H9 (cell line): ENCODE results near the gene RCC1. TPM values are rescaled to one million over a fixed set of nuclear protein-coding genes. Genes with fewer than 3 reads are reported as not detected.

ENCODE experiments used
- DNase-seq: peaks from one replicate; pipeline ENCODE4 v3.0.0-alpha.2; 2017
- H2AFZ ChIP-seq: one replicate; pipeline ENCODE4 v1.6.1; 2013; ENCODE audit warnings: mild to moderate bottlenecking, low read length, control low read depth, moderate library complexity
- H2AK5ac ChIP-seq: 2 replicates; pipeline ENCODE4 v1.6.1; 2013; ENCODE audit warnings: low read length, control low read depth, mixed read lengths; ENCODE audit not compliant: insufficient read length
- H2BK120ac ChIP-seq: one replicate; pipeline ENCODE4 v1.6.1; 2013; ENCODE audit warnings: low read depth, mild to moderate bottlenecking, low read length, control low read depth, inconsistent platforms; ENCODE audit not compliant: poor library complexity, severe bottlenecking
- H2BK12ac ChIP-seq: 2 replicates; pipeline ENCODE4 v1.6.1; 2013; ENCODE audit warnings: low read length, control low read depth, mixed read lengths, low read depth; ENCODE audit not compliant: insufficient read length
- H2BK15ac ChIP-seq: 2 replicates; pipeline ENCODE4 v1.6.1; 2013; ENCODE audit warnings: low read depth, low read length, control low read depth
- H2BK20ac ChIP-seq: one replicate; pipeline ENCODE4 v1.6.1; 2013; ENCODE audit warnings: low read depth, mild to moderate bottlenecking, low read length, control low read depth, inconsistent platforms; ENCODE audit not compliant: poor library complexity, severe bottlenecking
- H2BK5ac ChIP-seq: 2 replicates; pipeline ENCODE4 v1.6.1; 2013; ENCODE audit warnings: low read length, control low read depth, mixed read lengths; ENCODE audit not compliant: insufficient read length
- H3K14ac ChIP-seq: 2 replicates; pipeline ENCODE4 v1.6.1; 2013; ENCODE audit warnings: low read length, control low read depth; ENCODE audit not compliant: insufficient read depth
- H3K18ac ChIP-seq: 2 replicates; pipeline ENCODE4 v1.6.1; 2013; ENCODE audit warnings: low read depth, mild to moderate bottlenecking, mixed read lengths, low read length, control low read depth; ENCODE audit not compliant: insufficient read length
- H3K23ac ChIP-seq: 2 replicates; pipeline ENCODE4 v1.6.1; 2013; ENCODE audit warnings: low read length, control low read depth, mixed read lengths, low read depth; ENCODE audit not compliant: insufficient read length
- H3K23me2 ChIP-seq: 2 replicates; pipeline ENCODE4 v1.6.1; 2013; ENCODE audit warnings: low read depth, mild to moderate bottlenecking, mixed read lengths, low read length, control low read depth; ENCODE audit not compliant: insufficient read length, poor library complexity, severe bottlenecking
- H3K27ac ChIP-seq: 2 replicates; pipeline ENCODE4 v1.5.1; 2013; ENCODE audit warnings: low read length, control low read depth, mixed read lengths, low read depth; ENCODE audit not compliant: insufficient read length
- H3K27me3 ChIP-seq: 2 replicates; pipeline ENCODE4 v1.6.1; 2013; ENCODE audit warnings: low read length, control low read depth, inconsistent platforms; ENCODE audit not compliant: insufficient read depth
- H3K4ac ChIP-seq: 2 replicates; pipeline ENCODE4 v1.6.1; 2013; ENCODE audit warnings: low read depth, mild to moderate bottlenecking, control low read depth, inconsistent platforms, low read length, moderate library complexity
- H3K4me1 ChIP-seq: 2 replicates; pipeline ENCODE4 v1.6.1; 2013; ENCODE audit warnings: low read length, control low read depth, inconsistent platforms; ENCODE audit not compliant: insufficient read depth
- H3K4me2 ChIP-seq: 2 replicates; pipeline ENCODE4 v1.6.1; 2013; ENCODE audit warnings: low read length, control low read depth, mixed read lengths; ENCODE audit not compliant: insufficient read length, insufficient read depth
- H3K56ac ChIP-seq: 2 replicates; pipeline ENCODE4 v1.6.1; 2013; ENCODE audit warnings: low read depth, mild to moderate bottlenecking, mixed read lengths, low read length, control low read depth; ENCODE audit not compliant: insufficient read length
- H3K79me1 ChIP-seq: 2 replicates; pipeline ENCODE4 v1.6.1; 2013; ENCODE audit warnings: low read depth, mild to moderate bottlenecking, moderate library complexity, low read length, control low read depth, inconsistent platforms; ENCODE audit not compliant: insufficient read depth, poor library complexity, severe bottlenecking
- H3K79me2 ChIP-seq: 2 replicates; pipeline ENCODE4 v1.6.1; 2013; ENCODE audit warnings: low read length, control low read depth, inconsistent platforms; ENCODE audit not compliant: insufficient read depth
- H3K9ac ChIP-seq: 2 replicates; pipeline ENCODE4 v1.6.1; 2013; ENCODE audit warnings: low read length, control low read depth, mixed read lengths; ENCODE audit not compliant: insufficient read length; ENCODE audit errors: extremely low read depth
- H3K9me3 ChIP-seq: one replicate; pipeline ENCODE4 v1.6.1; 2013; ENCODE audit warnings: low read depth, low read length, inconsistent platforms; ENCODE audit not compliant: control insufficient read depth
- H3T11ph ChIP-seq: one replicate; pipeline ENCODE4 v1.6.1; 2013; ENCODE audit warnings: mild to moderate bottlenecking, low read length, control low read depth, inconsistent platforms
- H4K20me1 ChIP-seq: one replicate; pipeline ENCODE4 v1.6.1; 2013; ENCODE audit not compliant: control insufficient read depth, insufficient read length, insufficient read depth
- H4K5ac ChIP-seq: 2 replicates; pipeline ENCODE4 v1.6.1; 2013; ENCODE audit warnings: low read depth, mild to moderate bottlenecking, mixed read lengths, low read length, control low read depth; ENCODE audit not compliant: insufficient read length
- H4K8ac ChIP-seq: replicated peaks from 2 replicates; pipeline ENCODE4 v1.6.1; 2013; ENCODE audit warnings: low read length, control low read depth, mixed read lengths, low read depth; ENCODE audit not compliant: insufficient read length
- H4K91ac ChIP-seq: 2 replicates; pipeline ENCODE4 v1.6.1; 2013; ENCODE audit warnings: low read depth, mild to moderate bottlenecking, moderate library complexity, mixed read lengths, low read length, control low read depth; ENCODE audit not compliant: insufficient read length
- H3K27ac Mint-ChIP-seq, 3 experiments: 2 replicates in 2 of 3; 3 replicates in 1 of 3; pipeline ENCODE4 v1.8.0; 2020 to 2021; ENCODE audit warnings: mixed read lengths in 3 of 3, mild to moderate bottlenecking in 1 of 3, moderate library complexity in 1 of 3
- H3K27me3 Mint-ChIP-seq: 2 replicates; pipeline ENCODE4 v1.8.0; 2021; ENCODE audit warnings: low read depth, mild to moderate bottlenecking, moderate library complexity, mixed read lengths
- H3K36me3 Mint-ChIP-seq, 3 experiments: 2 replicates in 2 of 3; 3 replicates in 1 of 3; pipeline ENCODE4 v1.8.0; 2020 to 2021; ENCODE audit warnings: low read depth in 3 of 3, mixed read lengths in 3 of 3; ENCODE audit not compliant: insufficient read depth in 1 of 3
- H3K4me1 Mint-ChIP-seq, 2 experiments: 2 replicates each; pipeline ENCODE4 v1.8.0; 2020; ENCODE audit warnings: mixed read lengths in 2 of 2
- H3K4me3 Mint-ChIP-seq, 2 experiments: 2 replicates in 1 of 2; 3 replicates in 1 of 2; pipeline ENCODE4 v1.8.0; 2020 to 2021; ENCODE audit warnings: mild to moderate bottlenecking in 2 of 2, mixed read lengths in 2 of 2, moderate library complexity in 1 of 2
- H3K9me3 Mint-ChIP-seq, 2 experiments: 2 replicates in 1 of 2; 3 replicates in 1 of 2; pipeline ENCODE4 v1.8.0; 2020; ENCODE audit warnings: mild to moderate bottlenecking in 2 of 2, mixed read lengths in 2 of 2, moderate library complexity in 1 of 2
- CTCF ChIP-seq: fragments of 200-600 bp; sonication (generic); conservative IDR thresholded peaks from 3 replicates; pipeline ENCODE4 v1.8.0; 2021; ENCODE audit warnings: antibody characterized with exemption, mild to moderate bottlenecking
- WGBS: extraction: QIAGEN DNeasy Blood & Tissue Kit; methylation state at CpG from one replicate; pipeline ENCODE4 v1.1.7; 2013; ENCODE audit warnings: missing lambda C conversion rate, low lambda C conversion rate, mixed read lengths; ENCODE audit not compliant: insufficient read length; ENCODE audit errors: extremely low coverage; 5-methylcytosine and 5-hydroxymethylcytosine counted together
- total RNA-seq: library from RNA; stranded (reverse); gene quantifications from 2 replicates; pipeline ENCODE4 v1.2.1, GENCODE V29; 2021

Gene RCC1
- total RNA-seq, 1 experiment from 2014 or later, result 93.6 TPM

DNA sequence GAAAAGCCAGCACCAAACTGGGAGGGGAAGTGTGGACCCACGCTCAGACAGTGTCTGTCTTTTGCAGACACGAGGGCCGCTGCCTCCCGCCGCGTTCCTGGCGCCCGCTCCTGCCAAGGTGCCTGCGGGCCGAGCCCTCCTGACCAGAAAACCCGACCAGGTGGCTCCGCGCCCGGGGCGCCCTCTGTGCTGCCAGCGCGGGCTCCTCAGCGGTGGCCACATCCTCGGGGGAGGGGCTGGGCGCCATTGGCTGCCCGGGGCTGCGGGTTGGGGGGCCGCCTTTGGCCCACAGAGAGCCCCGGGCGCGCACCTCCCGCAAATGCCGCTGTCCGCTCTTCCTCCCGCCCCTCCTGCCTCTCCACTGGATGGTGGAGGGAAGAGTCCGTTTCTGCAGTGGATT, 24.6 kb downstream of the RCC1 start:
- no peak overlapping the region for H3K56ac ChIP-seq
- H2BK12ac ChIP-seq, result no peak overlapping the region
- no peak for TF ChIP-seq CTCF
- H2AFZ ChIP-seq, result no peak overlapping the region
- no peak overlapping the region for H2BK15ac ChIP-seq
- H4K91ac ChIP-seq, result no peak overlapping the region
- no peaks in the 10 kb centered on the region for H3K4me1 ChIP-seq
- no peak overlapping the region for H3K4me2 ChIP-seq
- no peak overlapping the region for H3T11ph ChIP-seq
- peaks cover 6% of the 10 kb centered on the region for H3K79me1 ChIP-seq
- H3K4ac ChIP-seq, result no peak overlapping the region
- no peak overlapping the region for H3K4me3 Mint-ChIP-seq
- no peak overlapping the region for H3K23ac ChIP-seq
- DNase-seq, result no peak
- no peak overlapping the region for H3K9ac ChIP-seq
- no peaks in the 10 kb centered on the region for H4K20me1 ChIP-seq
- H3K9me3 ChIP-seq, result no peaks in the 10 kb centered on the region
- H2BK120ac ChIP-seq, result no peak overlapping the region
- H3K4me1 Mint-ChIP-seq, result no peaks in the 10 kb centered on the region
- no peak overlapping the region for H3K14ac ChIP-seq
- H3K27me3 ChIP-seq, result no peaks in the 10 kb centered on the region
- no peak overlapping the region for H3K18ac ChIP-seq
- no peaks in the 10 kb centered on the region for H3K9me3 Mint-ChIP-seq
- H3K27ac Mint-ChIP-seq, result no peak overlapping the region; a peak in 1 of 7 replicates
- WGBS, result no CpG with 5 or more reads among the region's 31 CpGs
- H4K5ac ChIP-seq, result no peak overlapping the region
- no peak overlapping the region for H2BK5ac ChIP-seq
- H3K27ac ChIP-seq, result no peak overlapping the region
- no peak overlapping the region for H4K8ac ChIP-seq
- H3K23me2 ChIP-seq, result no peaks in the 10 kb centered on the region
- H2BK20ac ChIP-seq, result no peak overlapping the region
- no peak overlapping the region for H2AK5ac ChIP-seq
- H3K27me3 Mint-ChIP-seq, result no peaks in the 10 kb centered on the region; the same call in 1 of the 2 replicates
- H3K36me3 Mint-ChIP-seq, result peaks cover 36 to 59% (median 47%) of the 10 kb centered on the region in 3 experiments
- H3K79me2 ChIP-seq, result peaks cover 1% of the 10 kb centered on the region; the same call in 1 of the 2 replicates
